OCI-LY1 (cell line): Measurements from ENCODE around the gene GRK1.

Experiments used
- H2AFZ ChIP-seq: fragments of 200-600 bp; sonication (generic), shearing (Covaris generic); 2 replicates; pipeline ENCODE4 v1.6.0; 2014; ENCODE audit warnings: antibody characterized with exemption, mild to moderate bottlenecking, low read length
- H3F3A ChIP-seq: fragments of 200-600 bp; sonication (generic), shearing (Covaris generic); 2 replicates; pipeline ENCODE4 v1.6.0; 2014; ENCODE audit warnings: mild to moderate bottlenecking, antibody characterized with exemption, low read length, moderate library complexity; ENCODE audit not compliant: insufficient read depth
- H3K27ac ChIP-seq: fragments of 200-600 bp; sonication (generic); 2 replicates; pipeline ENCODE4 v1.5.1; 2014; ENCODE audit warnings: low read length, mixed run types, mild to moderate bottlenecking, low read depth; ENCODE audit not compliant: poor library complexity, severe bottlenecking
- H3K27me3 ChIP-seq: fragments of 200-600 bp; sonication (generic); 2 replicates; pipeline ENCODE4 v1.6.0; 2014; ENCODE audit warnings: antibody characterized with exemption, mild to moderate bottlenecking, low read length, moderate library complexity; ENCODE audit not compliant: insufficient read depth
- H3K36me3 ChIP-seq: fragments of 200-600 bp; sonication (generic); 2 replicates; pipeline ENCODE4 v1.6.1; 2014; ENCODE audit warnings: mild to moderate bottlenecking, antibody characterized with exemption, low read length, moderate library complexity, mixed read lengths; ENCODE audit not compliant: insufficient read depth
- H3K4me1 ChIP-seq: fragments of 200-600 bp; sonication (generic); 2 replicates; pipeline ENCODE4 v1.5.1; 2014; ENCODE audit warnings: mild to moderate bottlenecking, low read length, moderate library complexity; ENCODE audit not compliant: insufficient read depth, severe bottlenecking
- H3K4me2 ChIP-seq: fragments of 200-600 bp; sonication (generic), shearing (Covaris generic); 2 replicates; pipeline ENCODE4 v1.6.1; 2014; ENCODE audit warnings: low read length
- H3K4me3 ChIP-seq: fragments of 200-600 bp; sonication (generic); 2 replicates; pipeline ENCODE4 v1.5.1; 2014; ENCODE audit warnings: low read length, low read depth, mild to moderate bottlenecking, mixed read lengths; ENCODE audit not compliant: poor library complexity, severe bottlenecking
- H3K79me2 ChIP-seq: fragments of 200-600 bp; shearing (Covaris generic); 2 replicates; pipeline ENCODE4 v1.6.1; 2016; ENCODE audit warnings: mixed run types, low read length, mixed read lengths; ENCODE audit not compliant: insufficient read depth
- H3K9ac ChIP-seq: fragments of 200-600 bp; sonication (generic), shearing (Covaris generic); 2 replicates; pipeline ENCODE4 v1.6.1; 2014; ENCODE audit warnings: mild to moderate bottlenecking, low read length, mixed read lengths
- H3K9me2 ChIP-seq: fragments of 200-600 bp; sonication (generic), shearing (Covaris generic); 2 replicates; pipeline ENCODE4 v1.6.1; 2014; ENCODE audit warnings: low read depth, mild to moderate bottlenecking, low read length, mixed read lengths
- H3K9me3 ChIP-seq: fragments of 200-600 bp; shearing (Covaris generic); 2 replicates; pipeline ENCODE4 v1.6.1; 2014; ENCODE audit warnings: low read length, mixed read lengths
- H4K20me1 ChIP-seq: fragments of 200-600 bp; sonication (generic), shearing (Covaris generic); 2 replicates; pipeline ENCODE4 v1.6.0; 2016; ENCODE audit warnings: mild to moderate bottlenecking, low read length; ENCODE audit not compliant: insufficient read depth
- CTCF ChIP-seq: fragments of 200-600 bp; sonication (generic), shearing (Covaris generic); IDR thresholded peaks from 2 replicates; pipeline ENCODE4 v1.5.1; 2017; ENCODE audit warnings: mild to moderate bottlenecking, antibody characterized with exemption, low read length, moderate library complexity, mixed read lengths
- EZH2 ChIP-seq: fragments of 200-600 bp; sonication (generic), shearing (Covaris generic); IDR thresholded peaks from 2 replicates; pipeline ENCODE4 v1.8.0; 2017; ENCODE audit warnings: borderline replicate concordance, mixed run types, mild to moderate bottlenecking, antibody characterized with exemption, low read length, moderate library complexity, mixed read lengths

Gene GRK1

GRCh38 chr13:113770441-113770840 is 103.4 kb downstream of the GRK1 start:
- Histone ChIP-seq H3K9me2 (no peaks in the 10 kb centered on the region), H3K4me3 (no peak overlapping the region)
- no peak for TF ChIP-seq CTCF
- no peak for TF ChIP-seq EZH2

GRCh38 chr13:113770937-113771336 is 103.9 kb downstream of the GRK1 start:
- Histone ChIP-seq H3K4me1 (no peaks in the 10 kb centered on the region), H3K4me2 (no peak overlapping the region), H3K27me3 (peaks cover 8% of the 10 kb centered on the region; the same call in 1 of the 2 replicates), H3F3A (no peaks in the 10 kb centered on the region), H3K79me2 (no peaks in the 10 kb centered on the region), H3K27ac (no peak overlapping the region), H3K36me3 (no peaks in the 10 kb centered on the region), H3K9ac (no peak overlapping the region), H3K4me3 (no peak overlapping the region), H4K20me1 (no peaks in the 10 kb centered on the region), H2AFZ (no peak overlapping the region), H3K9me3 (no peaks in the 10 kb centered on the region), H3K9me2 (no peaks in the 10 kb centered on the region)
- no peak for TF ChIP-seq EZH2
- no peak for TF ChIP-seq CTCF

More at GRCh38 chr13:113770441-113770840, 103.4 kb downstream of the GRK1 start:
- Histone ChIP-seq H3K9ac (no peak overlapping the region), H3K9me3 (no peaks in the 10 kb centered on the region), H3K4me1 (no peaks in the 10 kb centered on the region), H3K36me3 (no peaks in the 10 kb centered on the region), H3K79me2 (no peaks in the 10 kb centered on the region), H2AFZ (no peak overlapping the region), H3K27ac (no peak overlapping the region), H3K4me2 (no peak overlapping the region), H3K27me3 (peaks cover 11% of the 10 kb centered on the region; the same call in 1 of the 2 replicates), H4K20me1 (no peaks in the 10 kb centered on the region), H3F3A (no peaks in the 10 kb centered on the region)

GRCh38 chr13:113771709-113772331 is 104.8 kb downstream of the GRK1 start:
- Histone ChIP-seq H3K4me1 (no peaks in the 10 kb centered on the region), H3K27ac (no peak overlapping the region), H4K20me1 (no peaks in the 10 kb centered on the region), H2AFZ (no peak overlapping the region), H3K79me2 (no peaks in the 10 kb centered on the region), H3K27me3 (peaks cover 8% of the 10 kb centered on the region; the same call in 1 of the 2 replicates), H3K4me3 (no peak overlapping the region), H3K9me3 (no peaks in the 10 kb centered on the region), H3F3A (no peaks in the 10 kb centered on the region), H3K9me2 (no peaks in the 10 kb centered on the region), H3K9ac (no peak overlapping the region), H3K4me2 (no peak overlapping the region), H3K36me3 (no peaks in the 10 kb centered on the region)
- no peak for TF ChIP-seq EZH2
- no peak for TF ChIP-seq CTCF
